GM08714 (cell line): Measurements from ENCODE around the gene MAML3.

Source experiments
- H3K4me3 ChIP-seq: fragments of 200-500 bp; sonication (Bioruptor generic); 2 replicates; pipeline ENCODE4 v1.5.1; 2014; ENCODE audit warnings: mild to moderate bottlenecking, low read length, inconsistent platforms
- ZNF274 ChIP-seq: IDR thresholded peaks from 2 replicates; pipeline ENCODE4 v1.6.1; 2012; ENCODE audit warnings: mild to moderate bottlenecking, low read depth, low read length

MAML3 gene

GRCh38 chr4:139783741-139784484 lies 370.1 kb downstream of the MAML3 start:
- H3K4me3 ChIP-seq, result no peak overlapping the region
- TF ChIP-seq ZNF274, result no peak

- no peak overlapping the region for H3K4me3 ChIP-seq
- no peak for TF ChIP-seq ZNF274
Observed at GRCh38 chr4:139782926-139783522, 371.0 kb downstream of the MAML3 start.

GRCh38 chr4:139781066-139781465 lies 372.9 kb downstream of the MAML3 start:
- H3K4me3 ChIP-seq, result no peak overlapping the region
- no peak for TF ChIP-seq ZNF274

GRCh38 chr4:139779691-139780090 lies 374.3 kb downstream of the MAML3 start:
- H3K4me3 ChIP-seq, result no peak overlapping the region
- no peak for TF ChIP-seq ZNF274

GRCh38 chr4:139777757-139778156 lies 376.2 kb downstream of the MAML3 start:
- H3K4me3 ChIP-seq, result no peak overlapping the region
- TF ChIP-seq ZNF274, result no peak

GRCh38 chr4:139776235-139776634 lies 377.7 kb downstream of the MAML3 start:
- H3K4me3 ChIP-seq, result no peak overlapping the region
- no peak for TF ChIP-seq ZNF274

GRCh38 chr4:139774759-139775487 lies 379.1 kb downstream of the MAML3 start:
- H3K4me3 ChIP-seq, result no peak overlapping the region
- TF ChIP-seq ZNF274, result no peak

- TF ChIP-seq ZNF274, result no peak
- H3K4me3 ChIP-seq, result no peak overlapping the region
Observed at GRCh38 chr4:139773560-139774318, 380.2 kb downstream of the MAML3 start.

GRCh38 chr4:139770361-139770760 lies 383.6 kb downstream of the MAML3 start:
- no peak overlapping the region for H3K4me3 ChIP-seq
- TF ChIP-seq ZNF274, result no peak

GRCh38 chr4:139769364-139769763 lies 384.6 kb downstream of the MAML3 start:
- H3K4me3 ChIP-seq, result no peak overlapping the region
- TF ChIP-seq ZNF274, result no peak

- no peak for TF ChIP-seq ZNF274
- no peak overlapping the region for H3K4me3 ChIP-seq
Observed at GRCh38 chr4:139768896-139769295, 385.1 kb downstream of the MAML3 start.

- no peak overlapping the region for H3K4me3 ChIP-seq
- no peak for TF ChIP-seq ZNF274
Observed at GRCh38 chr4:139768366-139768765, 385.6 kb downstream of the MAML3 start.

GRCh38 chr4:139767585-139767984 lies 386.4 kb downstream of the MAML3 start:
- no peak for TF ChIP-seq ZNF274
- H3K4me3 ChIP-seq, result no peak overlapping the region

- no peak overlapping the region for H3K4me3 ChIP-seq
- TF ChIP-seq ZNF274, result no peak
Observed at GRCh38 chr4:139767168-139767567, 386.8 kb downstream of the MAML3 start.
